SK-N-SH (cell line): ENCODE measurements around the gene USP9Y. TPM values are rescaled to one million over a fixed set of nuclear protein-coding genes. Genes with fewer than 3 reads are reported as not detected.

Source experiments
- CTCF ChIA-PET: fragments of 300-600, 350-600 bp; formaldehyde crosslinking; extraction: SDS; loops from one replicate; lab custom pipeline; 2021; lab: Yijun Ruan, JAX
- POLR2A ChIA-PET: fragments of 350-600 bp; sonication (Branson Sonifier 250); formaldehyde crosslinking; extraction: SDS; loops from one replicate; lab custom pipeline; 2020; ENCODE audit warnings: antibody characterized with exemption, inconsistent platforms; lab: Yijun Ruan, JAX
- DNase-seq: peaks from one replicate; pipeline ENCODE4 v3.0.0; 2012
- H2AFZ ChIP-seq: fragments of 200-600 bp; sonication (generic); 2 replicates; pipeline ENCODE4 v1.8.1; 2016; ENCODE audit warnings: antibody characterized with exemption, mild to moderate bottlenecking, low read depth
- H3F3A ChIP-seq: fragments of 200-600 bp; sonication (generic); replicated peaks from 2 replicates; pipeline ENCODE3; 2016; ENCODE audit warnings: antibody characterized with exemption, mild to moderate bottlenecking; ENCODE audit not compliant: insufficient read depth
- H3K27ac ChIP-seq, 2 experiments: fragments of 200-500 bp in 1 of 2; fragments of 200-600 bp in 1 of 2; sonication (Bioruptor generic) in 1 of 2; sonication (generic), shearing (Covaris generic) in 1 of 2; 2 replicates each; pipeline versions ENCODE4 v1.5.1 to v1.6.1; 2014 to 2016; ENCODE audit warnings: low read depth in 2 of 2, inconsistent platforms in 1 of 2, low read length in 1 of 2, mild to moderate bottlenecking in 1 of 2, mixed read lengths in 1 of 2
- H3K27me3 ChIP-seq: fragments of 200-600 bp; sonication (generic), shearing (Covaris generic); 2 replicates; pipeline ENCODE4 v1.6.1; 2016; ENCODE audit warnings: mixed run types; ENCODE audit not compliant: insufficient read depth
- H3K36me3 ChIP-seq, 2 experiments: fragments of 200-500 bp in 1 of 2; fragments of 200-600 bp in 1 of 2; sonication (Bioruptor generic) in 1 of 2; sonication (generic) in 1 of 2; replicated peaks in 1 of 2; 2 replicates each; pipeline versions ENCODE3 to v1.5.1; 2014 to 2016; ENCODE audit warnings: low read length in 1 of 2, mild to moderate bottlenecking in 1 of 2; ENCODE audit not compliant: insufficient read depth in 2 of 2, control insufficient read depth in 1 of 2
- H3K4me1 ChIP-seq, 2 experiments: fragments of 200-500 bp in 1 of 2; fragments of 200-600 bp in 1 of 2; sonication (Bioruptor generic) in 1 of 2; sonication (generic), shearing (Covaris generic) in 1 of 2; 2 replicates each; pipeline versions ENCODE4 v1.5.1 to v1.6.1; 2014 to 2016; ENCODE audit warnings: low read depth in 1 of 2, low read length in 1 of 2, mixed run types in 1 of 2; ENCODE audit not compliant: insufficient read depth in 2 of 2, control insufficient read depth in 1 of 2
- H3K4me2 ChIP-seq: fragments of 200-600 bp; sonication (generic), shearing (Covaris generic); 2 replicates; pipeline ENCODE4 v1.6.1; 2017; ENCODE audit warnings: mixed run types
- H3K4me3 ChIP-seq, 2 experiments: fragments of 200-500 bp in 1 of 2; fragments of 200-600 bp in 1 of 2; sonication (Bioruptor generic) in 1 of 2; sonication (generic), shearing (Covaris generic) in 1 of 2; 2 replicates each; pipeline versions ENCODE4 v1.5.1 to v1.8.1; 2014 to 2016; ENCODE audit warnings: low read depth in 2 of 2, inconsistent platforms in 1 of 2, low read length in 1 of 2, mild to moderate bottlenecking in 1 of 2, mixed read lengths in 1 of 2, moderate library complexity in 1 of 2
- H3K79me2 ChIP-seq: fragments of 200-600 bp; sonication (generic); 2 replicates; pipeline ENCODE4 v1.8.1; 2017; ENCODE audit warnings: mild to moderate bottlenecking; ENCODE audit not compliant: insufficient read depth
- H3K9ac ChIP-seq: fragments of 200-600 bp; sonication (generic); 2 replicates; pipeline ENCODE4 v1.6.1; 2017; ENCODE audit warnings: mixed run types
- H3K9me2 ChIP-seq: fragments of 200-600 bp; sonication (generic); 2 replicates; pipeline ENCODE4 v1.6.1; 2017; ENCODE audit warnings: mixed run types
- H3K9me3 ChIP-seq: fragments of 200-600 bp; sonication (generic); 2 replicates; pipeline ENCODE4 v1.6.1; 2017; ENCODE audit warnings: mixed run types, mild to moderate bottlenecking, moderate library complexity
- H4K20me1 ChIP-seq: fragments of 200-600 bp; sonication (generic); 2 replicates; pipeline ENCODE4 v1.6.1; 2017; ENCODE audit warnings: mild to moderate bottlenecking, mixed run types; ENCODE audit not compliant: insufficient read depth
- CHD2 ChIP-seq: fragments of 150-350 bp; IDR thresholded peaks from 2 replicates; pipeline ENCODE4 v1.6.1; 2018; ENCODE audit warnings: low read length; ENCODE audit not compliant: partially characterized antibody
- ELF1 ChIP-seq: IDR thresholded peaks from 2 replicates; pipeline ENCODE4 v1.4.0; 2012
- EZH2phosphoT487 ChIP-seq: fragments of 200-600 bp; sonication (generic); IDR thresholded peaks from 2 replicates; pipeline ENCODE4 v1.6.1; 2017; ENCODE audit warnings: low read depth, mixed run types, mild to moderate bottlenecking, antibody characterized with exemption, moderate library complexity, borderline replicate concordance
- FOSL2 ChIP-seq: IDR thresholded peaks from 2 replicates; pipeline ENCODE4 v1.4.0; 2012; ENCODE audit warnings: low read depth, mild to moderate bottlenecking, moderate library complexity, borderline replicate concordance
- FOXJ3 ChIP-seq: sonication (generic); formaldehyde crosslinking; IDR thresholded peaks from 2 replicates; pipeline ENCODE4 v1.5.1; 2020; ENCODE audit warnings: mild to moderate bottlenecking, missing genetic modification reagents
- FOXM1 ChIP-seq: IDR thresholded peaks from 2 replicates; pipeline ENCODE4 v1.4.0; 2012; ENCODE audit warnings: low read depth, mild to moderate bottlenecking
- MEF2A ChIP-seq: IDR thresholded peaks from 2 replicates; pipeline ENCODE4 v1.4.0; 2012; ENCODE audit warnings: low read depth, borderline replicate concordance
- MXI1 ChIP-seq: IDR thresholded peaks from 2 replicates; pipeline ENCODE4 v1.6.1; 2012; ENCODE audit warnings: mild to moderate bottlenecking, low read depth, low read length, improper control_type of control experiment
- NFIC ChIP-seq: IDR thresholded peaks from 2 replicates; pipeline ENCODE4 v1.4.0; 2012; ENCODE audit warnings: borderline replicate concordance
- RAD21 ChIP-seq: IDR thresholded peaks from 2 replicates; pipeline ENCODE4 v1.6.1; 2012; ENCODE audit warnings: mild to moderate bottlenecking, low read length
- RCOR1 ChIP-seq: fragments of 150-350 bp; IDR thresholded peaks from 2 replicates; pipeline ENCODE4 v1.6.1; 2017; ENCODE audit warnings: antibody characterized with exemption, low read length
- RFX5 ChIP-seq: IDR thresholded peaks from 2 replicates; pipeline ENCODE4 v1.6.1; 2012; ENCODE audit warnings: mild to moderate bottlenecking, improper control_type of control experiment, low read length
- RXRA ChIP-seq: IDR thresholded peaks from 2 replicates; pipeline ENCODE4 v1.4.0; 2012; ENCODE audit warnings: low read depth, mild to moderate bottlenecking, borderline replicate concordance
- SMC3 ChIP-seq: IDR thresholded peaks from 2 replicates; pipeline ENCODE4 v1.6.1; 2012; ENCODE audit warnings: low read depth, low read length, improper control_type of control experiment
- TAF1 ChIP-seq: IDR thresholded peaks from 2 replicates; pipeline ENCODE4 v1.6.1; 2012; ENCODE audit warnings: low read depth, mild to moderate bottlenecking, low read length, moderate library complexity, borderline replicate concordance
- TEAD4 ChIP-seq: IDR thresholded peaks from 2 replicates; pipeline ENCODE4 v1.4.0; 2012; ENCODE audit warnings: mild to moderate bottlenecking, borderline replicate concordance; ENCODE audit not compliant: insufficient read depth
- YY1 ChIP-seq: IDR thresholded peaks from 2 replicates; pipeline ENCODE4 v1.4.0; 2012; ENCODE audit warnings: low read depth, mild to moderate bottlenecking
- WGBS: methylation state at CpG from one replicate; pipeline ENCODE4 v1.1.6; 2017; ENCODE audit warnings: low lambda C conversion rate; 5-methylcytosine and 5-hydroxymethylcytosine counted together
- polyA plus RNA-seq, 3 experiments: library from polyadenylated mRNA; depleted of rRNA; stranded (reverse); fragments of >200 nt; gene quantifications; 2 replicates each; pipeline ENCODE4 v1.2.3, GENCODE V29; 2012
- TF ChIP-seq, protein P1 (sequence below): fragments of 150-350 bp; IDR thresholded peaks from 2 replicates; pipeline ENCODE4 v1.6.1; 2016; ENCODE audit warnings: mild to moderate bottlenecking, low read depth, low read length
- TF ChIP-seq, protein P2 (sequence below): fragments of 150-350 bp; IDR thresholded peaks from 2 replicates; pipeline ENCODE4 v1.6.1; 2017; ENCODE audit warnings: antibody characterized with exemption, low read length, low read depth, borderline replicate concordance
- TF ChIP-seq, protein P3 (sequence below): IDR thresholded peaks from 2 replicates; pipeline ENCODE4 v1.4.0; 2012; ENCODE audit warnings: low read depth, borderline replicate concordance
- TF ChIP-seq, protein P4 (sequence below): IDR thresholded peaks from 2 replicates; pipeline ENCODE4 v1.4.0; 2012; ENCODE audit warnings: low read depth

The USP9Y gene
- polyA plus RNA-seq, 1 of the 3 experiments (the other 2 are of a cell fraction): not detected

DNA sequence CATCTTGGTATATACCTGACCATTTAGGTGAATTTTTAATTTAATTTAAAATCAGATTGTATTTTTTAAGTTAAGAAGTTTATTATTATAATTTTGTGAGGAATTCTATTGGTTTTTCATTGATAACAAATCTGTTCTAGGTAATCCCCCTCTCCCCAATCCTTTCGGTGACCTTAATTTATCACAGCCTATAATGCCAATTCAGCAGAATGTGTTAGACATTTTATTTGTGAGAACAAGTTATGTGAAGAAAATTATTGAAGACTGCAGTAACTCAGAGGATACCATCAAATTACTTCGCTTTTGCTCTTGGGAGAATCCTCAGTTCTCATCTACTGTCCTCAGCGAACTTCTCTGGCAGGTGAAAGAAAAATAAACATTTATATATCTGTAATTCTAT is 145.8 kb downstream of the USP9Y start:
- H3K27ac ChIP-seq: no peak overlapping the region
- DNase-seq: no peak
- no peaks in the 10 kb centered on the region for H3K79me2 ChIP-seq
- no peak overlapping the region for H3K4me2 ChIP-seq
- no peaks in the 10 kb centered on the region for H3K4me1 ChIP-seq
- CTCF ChIA-PET: no interaction called here
- no peaks in the 10 kb centered on the region for H4K20me1 ChIP-seq
- H3K9ac ChIP-seq: no peak overlapping the region
- H3F3A ChIP-seq: no peaks in the 10 kb centered on the region
- no peaks in the 10 kb centered on the region for H3K36me3 ChIP-seq
- H3K27me3 ChIP-seq: no peaks in the 10 kb centered on the region
- H3K9me3 ChIP-seq: no peaks in the 10 kb centered on the region
- H3K9me2 ChIP-seq: no peaks in the 10 kb centered on the region
- TF ChIP-seq TAF1: no peak
- TF ChIP-seq, protein P1, sequence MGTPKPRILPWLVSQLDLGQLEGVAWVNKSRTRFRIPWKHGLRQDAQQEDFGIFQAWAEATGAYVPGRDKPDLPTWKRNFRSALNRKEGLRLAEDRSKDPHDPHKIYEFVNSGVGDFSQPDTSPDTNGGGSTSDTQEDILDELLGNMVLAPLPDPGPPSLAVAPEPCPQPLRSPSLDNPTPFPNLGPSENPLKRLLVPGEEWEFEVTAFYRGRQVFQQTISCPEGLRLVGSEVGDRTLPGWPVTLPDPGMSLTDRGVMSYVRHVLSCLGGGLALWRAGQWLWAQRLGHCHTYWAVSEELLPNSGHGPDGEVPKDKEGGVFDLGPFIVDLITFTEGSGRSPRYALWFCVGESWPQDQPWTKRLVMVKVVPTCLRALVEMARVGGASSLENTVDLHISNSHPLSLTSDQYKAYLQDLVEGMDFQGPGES: no peak
- TF ChIP-seq RXRA: no peak
- TF ChIP-seq RFX5: no peak
- TF ChIP-seq MXI1: no peak
- TF ChIP-seq FOXM1: no peak
- TF ChIP-seq, protein P2, sequence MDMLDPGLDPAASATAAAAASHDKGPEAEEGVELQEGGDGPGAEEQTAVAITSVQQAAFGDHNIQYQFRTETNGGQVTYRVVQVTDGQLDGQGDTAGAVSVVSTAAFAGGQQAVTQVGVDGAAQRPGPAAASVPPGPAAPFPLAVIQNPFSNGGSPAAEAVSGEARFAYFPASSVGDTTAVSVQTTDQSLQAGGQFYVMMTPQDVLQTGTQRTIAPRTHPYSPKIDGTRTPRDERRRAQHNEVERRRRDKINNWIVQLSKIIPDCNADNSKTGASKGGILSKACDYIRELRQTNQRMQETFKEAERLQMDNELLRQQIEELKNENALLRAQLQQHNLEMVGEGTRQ: no peak
- POLR2A ChIA-PET: no interaction called here
- 100% methylated on average over 1 of the region's 3 CpGs for WGBS
- no peak overlapping the region for H3K4me3 ChIP-seq
- no peak overlapping the region for H2AFZ ChIP-seq

DNA sequence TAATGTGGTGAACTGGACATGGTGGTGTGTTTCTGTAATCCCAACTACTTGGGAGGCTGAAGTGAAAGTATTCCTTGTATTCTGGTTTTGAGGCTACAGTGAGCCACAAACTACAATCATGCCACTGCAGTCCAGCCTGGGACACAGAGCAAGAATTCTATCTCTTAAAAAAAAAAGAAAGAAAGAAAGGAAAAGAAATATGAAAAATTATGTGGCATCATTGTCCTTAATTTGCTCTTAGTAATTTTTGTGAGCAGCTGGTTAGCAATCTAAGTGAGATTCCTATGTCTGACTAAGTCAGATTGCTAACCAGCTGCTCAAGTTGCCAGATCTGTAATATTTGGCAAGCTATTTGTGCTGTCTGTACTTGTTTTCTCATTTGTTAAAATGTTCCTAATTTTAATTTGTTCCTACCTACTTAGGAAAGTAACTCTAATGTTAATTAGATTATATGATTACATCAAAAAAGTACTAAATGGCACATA is 154.8 kb downstream of the USP9Y start:
- no peak for DNase-seq
- no peaks in the 10 kb centered on the region for H3K79me2 ChIP-seq
- H3K9me3 ChIP-seq: no peaks in the 10 kb centered on the region
- POLR2A ChIA-PET: no interaction called here
- H4K20me1 ChIP-seq: no peaks in the 10 kb centered on the region
- H3K36me3 ChIP-seq: no peaks in the 10 kb centered on the region
- no peak overlapping the region for H3K4me2 ChIP-seq
- H3K4me3 ChIP-seq: no peak overlapping the region
- no peak overlapping the region for H3K27ac ChIP-seq
- no peaks in the 10 kb centered on the region for H3F3A ChIP-seq
- no peak overlapping the region for H3K9ac ChIP-seq
- H3K27me3 ChIP-seq: no peaks in the 10 kb centered on the region
- H3K9me2 ChIP-seq: no peaks in the 10 kb centered on the region
- TF ChIP-seq YY1: no peak
- no peak for TF ChIP-seq NFIC
- TF ChIP-seq TEAD4: no peak
- no peak for TF ChIP-seq CHD2
- H2AFZ ChIP-seq: no peak overlapping the region
- CTCF ChIA-PET: no interaction called here
- no peaks in the 10 kb centered on the region for H3K4me1 ChIP-seq

DNA sequence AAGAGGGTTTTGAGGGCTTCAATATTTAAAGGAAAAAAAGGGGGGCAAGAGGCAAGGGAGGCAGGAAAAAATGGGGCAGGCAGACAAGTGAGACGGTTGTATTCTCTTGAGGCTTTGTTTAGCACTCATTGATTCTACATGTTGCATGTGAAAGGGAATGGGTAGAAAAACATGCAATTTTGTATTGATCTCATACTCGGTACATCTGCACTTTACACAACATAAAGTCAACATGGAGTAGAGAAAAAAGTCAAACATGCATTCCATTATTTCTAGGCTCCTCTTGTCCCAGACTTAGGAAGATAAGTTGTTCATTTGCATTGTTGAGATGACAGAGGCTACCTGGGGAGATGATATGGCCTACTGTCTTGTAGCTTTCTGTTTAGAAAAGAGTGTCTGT is 166.9 kb downstream of the USP9Y start:
- no peaks in the 10 kb centered on the region for H3K36me3 ChIP-seq
- no peaks in the 10 kb centered on the region for H3K27me3 ChIP-seq
- no peaks in the 10 kb centered on the region for H3K79me2 ChIP-seq
- no peaks in the 10 kb centered on the region for H3F3A ChIP-seq
- H3K9me3 ChIP-seq: no peaks in the 10 kb centered on the region
- no peak overlapping the region for H2AFZ ChIP-seq
- no peak overlapping the region for H3K9ac ChIP-seq
- ChIA-PET POLR2A (no interaction called here), CTCF (no interaction called here)
- no peaks in the 10 kb centered on the region for H3K4me1 ChIP-seq
- no peaks in the 10 kb centered on the region for H4K20me1 ChIP-seq
- DNase-seq: no peak
- H3K27ac ChIP-seq: no peak overlapping the region
- no peak overlapping the region for H3K4me3 ChIP-seq
- WGBS: no CpG with 5 or more reads among the region's 2 CpGs
- H3K4me2 ChIP-seq: no peak overlapping the region
- H3K9me2 ChIP-seq: no peaks in the 10 kb centered on the region
- TF ChIP-seq RCOR1 (no peak), FOXJ3 (CRISPR knock-in tag) (no peak), FOXM1 (no peak), MEF2A (no peak), TAF1 (no peak), SMC3 (no peak), RAD21 (no peak), EZH2phosphoT487 (no peak), YY1 (no peak), ELF1 (no peak), FOSL2 (no peak)
- TF ChIP-seq, protein P3, sequence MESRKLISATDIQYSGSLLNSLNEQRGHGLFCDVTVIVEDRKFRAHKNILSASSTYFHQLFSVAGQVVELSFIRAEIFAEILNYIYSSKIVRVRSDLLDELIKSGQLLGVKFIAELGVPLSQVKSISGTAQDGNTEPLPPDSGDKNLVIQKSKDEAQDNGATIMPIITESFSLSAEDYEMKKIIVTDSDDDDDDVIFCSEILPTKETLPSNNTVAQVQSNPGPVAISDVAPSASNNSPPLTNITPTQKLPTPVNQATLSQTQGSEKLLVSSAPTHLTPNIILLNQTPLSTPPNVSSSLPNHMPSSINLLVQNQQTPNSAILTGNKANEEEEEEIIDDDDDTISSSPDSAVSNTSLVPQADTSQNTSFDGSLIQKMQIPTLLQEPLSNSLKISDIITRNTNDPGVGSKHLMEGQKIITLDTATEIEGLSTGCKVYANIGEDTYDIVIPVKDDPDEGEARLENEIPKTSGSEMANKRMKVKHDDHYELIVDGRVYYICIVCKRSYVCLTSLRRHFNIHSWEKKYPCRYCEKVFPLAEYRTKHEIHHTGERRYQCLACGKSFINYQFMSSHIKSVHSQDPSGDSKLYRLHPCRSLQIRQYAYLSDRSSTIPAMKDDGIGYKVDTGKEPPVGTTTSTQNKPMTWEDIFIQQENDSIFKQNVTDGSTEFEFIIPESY: no peak
- TF ChIP-seq, protein P4, sequence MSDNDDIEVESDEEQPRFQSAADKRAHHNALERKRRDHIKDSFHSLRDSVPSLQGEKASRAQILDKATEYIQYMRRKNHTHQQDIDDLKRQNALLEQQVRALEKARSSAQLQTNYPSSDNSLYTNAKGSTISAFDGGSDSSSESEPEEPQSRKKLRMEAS: no peak
